Measurements from ENCODE around the gene ANKRD13B. TPM values are rescaled to one million over a fixed set of nuclear protein-coding genes. Genes with fewer than 3 reads are reported as not detected.
A peak's percentile ranks its signal among the peaks of the same experiment; 100 is the strongest.

Gene ANKRD13B
- polyA plus RNA-seq, 1 experiment = 2.5 TPM

DNA sequence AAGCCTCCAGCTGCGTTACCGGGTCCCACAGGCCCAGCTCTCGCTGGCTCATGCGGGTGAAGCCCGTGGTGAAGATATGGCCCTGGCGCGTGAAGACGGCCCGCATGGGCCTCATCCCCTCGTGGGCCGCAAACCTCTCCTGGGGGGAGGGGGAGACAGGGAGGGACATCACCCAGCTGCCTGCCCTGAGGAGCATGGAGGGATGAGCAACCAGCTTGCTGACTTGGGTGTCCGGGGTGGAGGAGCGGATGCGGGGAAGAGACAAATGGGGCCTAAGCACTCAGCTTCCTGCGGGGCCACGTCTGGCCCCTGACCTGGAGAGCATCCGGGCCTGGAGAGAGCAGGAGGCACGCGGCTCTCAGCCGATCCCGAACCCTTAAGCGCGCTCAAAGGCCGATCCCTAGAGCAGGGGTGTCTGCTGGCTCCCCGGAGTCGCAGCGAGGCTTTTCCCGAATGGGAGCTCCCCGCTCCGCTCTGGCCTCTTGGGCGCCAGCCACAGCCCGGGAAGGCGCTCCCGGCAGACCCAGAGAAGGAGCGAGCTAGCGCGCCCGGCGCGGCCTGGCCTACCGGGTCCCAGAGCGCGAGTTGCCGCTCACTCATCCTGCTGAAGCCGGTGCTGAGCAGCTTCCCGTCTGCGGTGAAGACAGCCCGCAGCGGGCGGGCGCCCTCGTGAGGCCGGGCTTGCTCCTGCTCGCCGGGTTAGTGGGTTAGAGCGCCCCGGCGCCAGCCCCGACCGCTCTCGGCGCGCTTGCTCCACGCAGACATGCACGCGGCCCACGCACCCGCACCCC, 24.7 kb downstream of the ANKRD13B start:
- Histone ChIP-seq H3K27me3 (ENCODE audit: control insufficient read depth, insufficient read depth, low read length) (no peaks in the 10 kb centered on the region), H3K27ac (ENCODE audit: low read depth, low read length) (peak overlapping the region; percentile 39), H3K9me3 (ENCODE audit: control insufficient read depth, insufficient read depth, low read length) (peaks cover 4% of the 10 kb centered on the region; the same call in 1 of the 2 replicates), H3K4me3 (ENCODE audit: low read depth, low read length) (0 out of 2 replicates have a peak overlapping the region, but pooled peaks have one; percentile 4)
- DNase-seq (ENCODE audit: low read depth, low spot score) = no peak
- ChIA-PET CTCF (interaction anchor here (0.6 to 3.3 kb wide), 33 partner anchors 9 to 476 kb away, joined by 3 to 47 read pairs (median 5); partner anchors contain the start of gene ANKRD13B), POLR2A (interaction anchor here (1.2 kb wide), 2 partner anchors 22 to 54 kb away, joined by 3 read pairs; no protein-coding TSS in a partner anchor)
- TF ChIP-seq, protein P1, sequence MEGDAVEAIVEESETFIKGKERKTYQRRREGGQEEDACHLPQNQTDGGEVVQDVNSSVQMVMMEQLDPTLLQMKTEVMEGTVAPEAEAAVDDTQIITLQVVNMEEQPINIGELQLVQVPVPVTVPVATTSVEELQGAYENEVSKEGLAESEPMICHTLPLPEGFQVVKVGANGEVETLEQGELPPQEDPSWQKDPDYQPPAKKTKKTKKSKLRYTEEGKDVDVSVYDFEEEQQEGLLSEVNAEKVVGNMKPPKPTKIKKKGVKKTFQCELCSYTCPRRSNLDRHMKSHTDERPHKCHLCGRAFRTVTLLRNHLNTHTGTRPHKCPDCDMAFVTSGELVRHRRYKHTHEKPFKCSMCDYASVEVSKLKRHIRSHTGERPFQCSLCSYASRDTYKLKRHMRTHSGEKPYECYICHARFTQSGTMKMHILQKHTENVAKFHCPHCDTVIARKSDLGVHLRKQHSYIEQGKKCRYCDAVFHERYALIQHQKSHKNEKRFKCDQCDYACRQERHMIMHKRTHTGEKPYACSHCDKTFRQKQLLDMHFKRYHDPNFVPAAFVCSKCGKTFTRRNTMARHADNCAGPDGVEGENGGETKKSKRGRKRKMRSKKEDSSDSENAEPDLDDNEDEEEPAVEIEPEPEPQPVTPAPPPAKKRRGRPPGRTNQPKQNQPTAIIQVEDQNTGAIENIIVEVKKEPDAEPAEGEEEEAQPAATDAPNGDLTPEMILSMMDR (IDR thresholded peaks at IDR 0.05; ENCODE audit: low read depth, low read length) = peak; percentile 63

DNA sequence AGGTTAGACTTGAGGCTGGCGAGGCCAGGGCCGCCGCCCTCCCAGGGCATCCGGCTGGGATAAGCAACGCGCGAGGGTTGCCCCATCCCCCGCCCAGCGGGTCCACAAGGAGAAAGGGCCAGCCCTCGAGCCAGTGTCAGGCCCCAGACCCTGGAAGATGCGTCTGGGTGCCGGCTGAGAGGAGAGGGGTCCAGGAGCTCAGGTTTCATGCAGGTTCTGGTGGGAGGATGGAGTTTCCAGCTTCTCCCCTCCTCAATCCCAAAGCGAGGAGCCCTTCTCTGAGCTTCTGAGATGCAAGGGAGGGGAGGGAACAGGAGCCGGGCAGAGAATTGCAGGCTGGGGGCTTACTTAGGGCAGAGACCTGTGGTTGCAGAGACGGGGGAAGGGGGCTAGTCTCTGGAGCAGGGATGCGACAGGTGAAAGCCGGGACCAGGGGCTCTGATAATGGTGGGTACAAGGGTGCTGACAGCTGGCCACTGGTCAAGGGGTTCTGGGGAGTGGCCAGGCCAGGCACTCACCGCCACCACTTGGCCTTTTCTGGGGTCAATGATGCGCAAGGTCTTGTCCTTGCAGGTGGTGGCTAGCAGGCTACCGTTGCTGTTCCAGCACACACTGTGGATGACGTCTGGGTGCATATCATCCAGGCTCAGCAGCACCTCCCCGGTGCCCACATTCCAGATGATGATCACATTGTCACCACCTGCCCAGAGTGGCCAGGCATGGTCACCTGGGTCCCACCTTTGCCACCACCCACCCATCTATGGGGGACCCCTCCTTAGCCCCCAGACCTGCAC, 25.5 kb downstream of the ANKRD13B start:
- TF ChIP-seq, protein P1 (IDR thresholded peaks at IDR 0.05; ENCODE audit: low read depth, low read length) = no peak; the same call in 1 of the 2 replicates
- DNase-seq (ENCODE audit: low read depth, low spot score) = no peak
- no peaks in the 10 kb centered on the region; the same call in 1 of the 2 replicates for H3K9me3 ChIP-seq (ENCODE audit: control insufficient read depth, insufficient read depth, low read length)
- ChIA-PET CTCF (interaction anchor here (0.7 to 3.3 kb wide), 19 partner anchors 9 to 475 kb away, joined by 3 to 47 read pairs (median 6); partner anchors contain the start of gene ANKRD13B), POLR2A (no interaction called here)
- no peaks in the 10 kb centered on the region for H3K27me3 ChIP-seq (ENCODE audit: control insufficient read depth, insufficient read depth, low read length)
- H3K4me3 ChIP-seq (ENCODE audit: low read depth, low read length) = no peak overlapping the region
- no peak overlapping the region for H3K27ac ChIP-seq (ENCODE audit: low read depth, low read length)

DNA sequence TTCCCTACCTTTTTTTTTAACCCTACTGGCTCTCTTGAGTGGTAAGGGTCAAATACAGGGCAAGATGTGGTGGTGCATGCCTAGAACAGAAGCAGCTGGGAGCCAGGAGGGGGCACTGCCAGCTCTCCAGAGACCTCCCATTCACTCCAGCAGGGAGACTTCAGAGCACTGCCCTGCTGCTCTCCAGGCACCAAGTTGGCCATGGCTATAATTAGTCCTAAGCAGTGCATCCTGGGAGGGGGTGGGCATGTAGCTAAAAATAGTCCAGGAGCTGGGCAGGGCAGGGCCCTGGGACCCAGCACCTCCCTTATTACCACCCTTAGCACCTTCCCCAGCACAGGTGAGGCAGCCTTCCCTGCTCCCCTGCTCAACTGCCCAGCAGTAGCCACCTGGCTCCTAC, 26.3 kb downstream of the ANKRD13B start:
- H3K4me3 ChIP-seq (ENCODE audit: low read depth, low read length) = no peak overlapping the region
- TF ChIP-seq, protein P1 (IDR thresholded peaks at IDR 0.05; ENCODE audit: low read depth, low read length) = peak; percentile 39
- CTCF ChIA-PET = interaction anchor here (0.6 to 3.3 kb wide), 5 partner anchors 27 to 189 kb away, joined by 3 to 47 read pairs (median 6); partner anchors contain the start of gene ANKRD13B
- no peaks in the 10 kb centered on the region for H3K27me3 ChIP-seq (ENCODE audit: control insufficient read depth, insufficient read depth, low read length)
- no peak overlapping the region for H3K27ac ChIP-seq (ENCODE audit: low read depth, low read length)
- POLR2A ChIA-PET = no interaction called here
- H3K9me3 ChIP-seq (ENCODE audit: control insufficient read depth, insufficient read depth, low read length) = no peaks in the 10 kb centered on the region; the same call in 1 of the 2 replicates
- no peak for DNase-seq (ENCODE audit: low read depth, low spot score)

DNA sequence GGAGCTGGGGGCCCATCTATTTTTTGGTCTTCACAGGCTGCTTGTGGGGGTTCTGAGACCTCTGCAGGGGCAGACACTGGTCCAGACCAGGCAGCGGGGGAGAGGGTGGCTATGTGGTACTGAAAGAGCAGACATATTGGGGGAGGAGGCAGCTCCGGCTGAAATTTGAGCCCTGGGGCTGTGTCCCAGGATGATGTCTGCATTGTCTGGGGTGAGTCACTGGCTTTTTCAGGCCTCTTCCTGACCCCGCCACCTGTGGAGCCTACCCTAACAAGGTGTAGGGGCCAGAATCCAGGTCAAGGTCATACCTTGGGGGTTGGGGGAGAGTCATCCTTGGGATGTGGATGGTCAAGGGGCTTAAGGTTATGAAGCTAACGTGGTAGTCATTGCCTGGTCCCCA, 27.3 kb downstream of the ANKRD13B start:
- H3K27me3 ChIP-seq (ENCODE audit: control insufficient read depth, insufficient read depth, low read length) = no peaks in the 10 kb centered on the region
- ChIA-PET CTCF (interaction anchor here (0.5 to 1.9 kb wide), 4 partner anchors 22 to 188 kb away, joined by 3 to 6 read pairs (median 6); no protein-coding TSS in a partner anchor), POLR2A (no interaction called here)
- no peak overlapping the region for H3K27ac ChIP-seq (ENCODE audit: low read depth, low read length)
- H3K4me3 ChIP-seq (ENCODE audit: low read depth, low read length) = no peak overlapping the region
- no peaks in the 10 kb centered on the region; the same call in 1 of the 2 replicates for H3K9me3 ChIP-seq (ENCODE audit: control insufficient read depth, insufficient read depth, low read length)
- TF ChIP-seq, protein P1 (IDR thresholded peaks at IDR 0.05; ENCODE audit: low read depth, low read length) = no peak
- no peak for DNase-seq (ENCODE audit: low read depth, low spot score)
